ENCODE measurements around the gene PRG3. TPM values are rescaled to one million over a fixed set of nuclear protein-coding genes. Genes with fewer than 3 reads are reported as not detected.

PRG3 gene
- total RNA-seq, 1 experiment from 2014 or later, result not detected

GRCh38 chr11:57327721-57328120 lies 53.2 kb downstream of the PRG3 start:
- POLR2A ChIA-PET, result no interaction called here
- CTCF ChIA-PET, result no interaction called here

More at GRCh38 chr11:57327721-57328120, 53.2 kb downstream of the PRG3 start:
- intact Hi-C loops (cut with micrococcal nuclease), result no loop called here
- Histone ChIP-seq H3K27ac (ENCODE audit: low read depth, low read length) (no peak overlapping the region), H3K4me3 (replicated peaks in 1 of 2; ENCODE audit: low read depth in 1 of 2, low read length in 2 of 2) (no peak overlapping the region), H3K9me2 (ENCODE audit: insufficient read depth) (no peaks in the 10 kb centered on the region), H3K9me3 (ENCODE audit: control insufficient read depth in 1 of 2, insufficient read depth in 1 of 2, low read depth in 1 of 2, low read length in 2 of 2) (no peaks in the 10 kb centered on the region), H2AFZ (ENCODE audit: low read depth, low read length, poor library complexity, severe bottlenecking) (no peak overlapping the region), H3K4me2 (ENCODE audit: low read length) (no peak overlapping the region), H3K4me1 (ENCODE audit: control insufficient read depth in 1 of 2, insufficient read depth in 2 of 2, low read length in 2 of 2) (peaks cover 17 to 35% of the 10 kb centered on the region in 2 experiments), H3K36me3 (ENCODE audit: control insufficient read depth in 1 of 2, insufficient read depth in 2 of 2, low read length in 2 of 2) (peaks cover 46 to 70% of the 10 kb centered on the region in 2 experiments), H3K79me2 (ENCODE audit: insufficient read depth, low read length) (peaks cover 64% of the 10 kb centered on the region), H3K27me3 (ENCODE audit: insufficient read depth, low read length) (no peaks in the 10 kb centered on the region), H4K20me1 (ENCODE audit: insufficient read depth) (no peaks in the 10 kb centered on the region), H3K9ac (ENCODE audit: low read length) (no peak overlapping the region)
- no TSS peak for BruUV-seq (replicated peaks)
- DNase-seq (ENCODE audit: low read depth, low spot score), result no peak
- ATAC-seq, result no peak
- no peak for TF ChIP-seq EZH2phosphoT487 (IDR thresholded peaks at IDR 0.05; ENCODE audit: borderline replicate concordance)
- RAD21 ChIA-PET (ENCODE audit: low non-redundant PET in 1 of 2, low total read pairs in 2 of 2, uncharacterized antibody in 2 of 2, unreplicated experiment in 2 of 2), result no interaction called here

Other genes with a start within 250 kb of the PRG3 start
- gene LRRC55, start 199.2 kb downstream of the PRG3 start, total RNA-seq (2021; ENCODE audit: unreplicated experiment), result not detected
- gene APLNR, start 143.9 kb downstream of the PRG3 start, total RNA-seq (2021; ENCODE audit: unreplicated experiment), result not detected
- 77.6 TPM for gene TNKS1BP1, start 56.2 kb downstream of the PRG3 start, total RNA-seq (2021; ENCODE audit: unreplicated experiment)
- 260 TPM for gene SSRP1, start 45.3 kb downstream of the PRG3 start, total RNA-seq (2021; ENCODE audit: unreplicated experiment)
- gene P2RX3, start 42.8 kb downstream of the PRG3 start, total RNA-seq (2021; ENCODE audit: unreplicated experiment), result not detected
- 0.81 TPM for gene PRG2, start 9.5 kb upstream of the PRG3 start, total RNA-seq (2021; ENCODE audit: unreplicated experiment)
- gene SLC43A3, start 46.0 kb upstream of the PRG3 start, total RNA-seq (2021; ENCODE audit: unreplicated experiment), result 36.9 TPM
- 24.0 TPM for gene RTN4RL2, start 79.4 kb upstream of the PRG3 start, total RNA-seq (2021; ENCODE audit: unreplicated experiment)
- 11.8 TPM for gene SLC43A1, start 134.6 kb upstream of the PRG3 start, total RNA-seq (2021; ENCODE audit: unreplicated experiment)
- 65.6 TPM for gene TIMM10, start 149.6 kb upstream of the PRG3 start, total RNA-seq (2021; ENCODE audit: unreplicated experiment)
- not detected for gene SMTNL1, start 156.4 kb upstream of the PRG3 start, total RNA-seq (2021; ENCODE audit: unreplicated experiment)
- 24.8 TPM for gene UBE2L6, start 186.5 kb upstream of the PRG3 start, total RNA-seq (2021; ENCODE audit: unreplicated experiment)
- 3.4 TPM for gene SERPING1, start 216.5 kb upstream of the PRG3 start, total RNA-seq (2021; ENCODE audit: unreplicated experiment)